Sigmoid colon (tissue), 7 donors: ENCODE measurements around the gene TBC1D16. TPM values are rescaled to one million over a fixed set of nuclear protein-coding genes. Genes with fewer than 3 reads are reported as not detected.

ENCODE experiments used
- DNase-seq: peaks from one replicate; pipeline ENCODE4 v3.0.0-alpha.2; 2019
- H3K27ac ChIP-seq, 4 donors: fragments of 200-600 bp; sonication (generic); one replicate each; pipeline ENCODE4 v1.5.1; 2016 to 2019; ENCODE audit warnings: mild to moderate bottlenecking in 1 of 4
- H3K27me3 ChIP-seq, 3 donors: fragments of 200-600 bp; sonication (generic); one replicate each; pipeline ENCODE4 v1.5.1; 2019; ENCODE audit warnings: mild to moderate bottlenecking in 1 of 3
- H3K36me3 ChIP-seq, 4 donors: fragments of 200-600 bp; sonication (generic); one replicate each; pipeline ENCODE4 v1.5.1; 2016 to 2019
- H3K4me1 ChIP-seq, 4 donors: fragments of 200-600 bp; sonication (generic); one replicate each; pipeline ENCODE4 v1.5.1; 2017 to 2019
- H3K4me3 ChIP-seq, 4 donors: fragments of 200-600 bp; sonication (generic); one replicate each; pipeline ENCODE4 v1.5.1; 2017 to 2019; ENCODE audit warnings: mild to moderate bottlenecking in 2 of 4, moderate library complexity in 1 of 4
- H3K9me3 ChIP-seq, 4 donors: fragments of 200-600 bp in 3 of 4; sonication (generic) in 3 of 4; one replicate each; pipeline versions ENCODE4 v1.5.1 to v1.6.1; 2013 to 2019
- EP300 ChIP-seq, 4 donors: sonication (generic); formaldehyde crosslinking; IDR thresholded peaks; one replicate each; pipeline ENCODE4 v1.6.1; 2017; ENCODE audit warnings: antibody characterized with exemption in 4 of 4
- POLR2A ChIP-seq, 2 donors: fragments of 450-650 bp; IDR thresholded peaks; one replicate each; pipeline ENCODE4 v1.6.1; 2016; ENCODE audit warnings: antibody characterized with exemption in 2 of 2, mild to moderate bottlenecking in 2 of 2, moderate library complexity in 2 of 2
- POLR2AphosphoS5 ChIP-seq, 4 donors: sonication (generic); formaldehyde crosslinking; IDR thresholded peaks; one replicate each; pipeline ENCODE4 v1.6.1; 2017; ENCODE audit warnings: antibody characterized with exemption in 4 of 4
- WGBS, 2 donors: extraction: QIAGEN DNeasy Blood & Tissue Kit; methylation state at CpG; one replicate each; pipeline ENCODE4 v1.1.7; 2013; 5-methylcytosine and 5-hydroxymethylcytosine counted together
- intact Hi-C: fragments of 100-400 bp; cut with DNase I; formaldehyde crosslinking; loops from one replicate; pipeline ENCODE4 v1.15.1; 2023
- polyA plus RNA-seq, 3 donors: library from polyadenylated mRNA; stranded (reverse); fragments of 200-250 nt; gene quantifications; one replicate each; pipeline ENCODE4 v1.2.3, GENCODE V29; 2013
- total RNA-seq, 4 donors: library from RNA; depleted of rRNA; stranded (reverse); fragments of >200 nt; gene quantifications; one replicate each; pipeline ENCODE4 v1.1.0, GENCODE V29; 2016
- TF ChIP-seq, protein P1 (sequence below), 4 experiments: fragments of 450-650 bp in 3 of 4; fragments of 200-600 bp in 1 of 4; IDR thresholded peaks; one replicate each; pipeline ENCODE4 v1.5.1; 2016 to 2019; ENCODE audit warnings: antibody characterized with exemption in 4 of 4, mild to moderate bottlenecking in 3 of 4, moderate library complexity in 2 of 4
- donor health status: healthy with polysubstance abuse.
- donor health status: Bipolar disorder and iron deficiency.
- donor health status: healthy.

Gene TBC1D16
- total and polyA plus RNA-seq, 7 donors = 3.6 to 21.9 (median 15.7) TPM

- no peaks in the 10 kb centered on the region for H3K4me1 ChIP-seq
- no peak overlapping the region for H3K27ac ChIP-seq
- no peaks in the 10 kb centered on the region for H3K9me3 ChIP-seq
- WGBS, 2 donors = 45 to 54% methylated on average over 4 of the region's 4 CpGs
- TF ChIP-seq EP300 (IDR thresholded peaks at IDR 0.05) (no peak), POLR2AphosphoS5 (IDR thresholded peaks at IDR 0.05) (no peak), POLR2A (IDR thresholded peaks at IDR 0.05) (no peak)
- TF ChIP-seq, protein P1, sequence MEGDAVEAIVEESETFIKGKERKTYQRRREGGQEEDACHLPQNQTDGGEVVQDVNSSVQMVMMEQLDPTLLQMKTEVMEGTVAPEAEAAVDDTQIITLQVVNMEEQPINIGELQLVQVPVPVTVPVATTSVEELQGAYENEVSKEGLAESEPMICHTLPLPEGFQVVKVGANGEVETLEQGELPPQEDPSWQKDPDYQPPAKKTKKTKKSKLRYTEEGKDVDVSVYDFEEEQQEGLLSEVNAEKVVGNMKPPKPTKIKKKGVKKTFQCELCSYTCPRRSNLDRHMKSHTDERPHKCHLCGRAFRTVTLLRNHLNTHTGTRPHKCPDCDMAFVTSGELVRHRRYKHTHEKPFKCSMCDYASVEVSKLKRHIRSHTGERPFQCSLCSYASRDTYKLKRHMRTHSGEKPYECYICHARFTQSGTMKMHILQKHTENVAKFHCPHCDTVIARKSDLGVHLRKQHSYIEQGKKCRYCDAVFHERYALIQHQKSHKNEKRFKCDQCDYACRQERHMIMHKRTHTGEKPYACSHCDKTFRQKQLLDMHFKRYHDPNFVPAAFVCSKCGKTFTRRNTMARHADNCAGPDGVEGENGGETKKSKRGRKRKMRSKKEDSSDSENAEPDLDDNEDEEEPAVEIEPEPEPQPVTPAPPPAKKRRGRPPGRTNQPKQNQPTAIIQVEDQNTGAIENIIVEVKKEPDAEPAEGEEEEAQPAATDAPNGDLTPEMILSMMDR (IDR thresholded peaks at IDR 0.05) = no peak
- H3K27me3 ChIP-seq = peaks cover 0 to 10% (median 0%) of the 10 kb centered on the region in 3 donors
- no peak for DNase-seq
- H3K36me3 ChIP-seq = no peaks in the 10 kb centered on the region
- no peak overlapping the region for H3K4me3 ChIP-seq
- intact Hi-C loops = no loop called here
These were observed 126.6 kb downstream of the TBC1D16 start for GRCh38 chr17:79909121-79909520.

DNA sequence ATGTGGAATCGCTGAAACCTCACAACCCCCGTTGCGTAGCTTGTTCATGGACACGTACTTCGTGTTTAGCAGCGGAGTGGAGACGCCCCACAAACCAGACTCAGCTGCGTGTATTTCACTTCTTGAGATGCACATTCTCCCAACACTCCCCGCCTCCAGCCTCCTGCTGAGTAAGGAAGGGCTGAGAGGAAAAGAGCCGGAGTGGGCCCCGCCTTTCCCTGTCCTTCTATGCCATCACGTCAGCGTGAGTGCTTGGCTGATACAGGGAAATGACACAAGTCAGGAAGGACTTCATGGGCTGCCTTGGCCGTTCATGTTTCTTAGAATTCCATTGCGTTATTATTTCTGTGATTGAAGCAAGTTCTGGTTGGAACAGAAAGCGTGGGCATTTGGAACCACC is 127.8 kb downstream of the TBC1D16 start:
- TF ChIP-seq, protein P1 (IDR thresholded peaks at IDR 0.05) = no peak
- TF ChIP-seq EP300 (IDR thresholded peaks at IDR 0.05) (no peak), POLR2A (IDR thresholded peaks at IDR 0.05) (no peak), POLR2AphosphoS5 (IDR thresholded peaks at IDR 0.05) (no peak)
- Histone ChIP-seq H3K4me1 (no peaks in the 10 kb centered on the region), H3K27ac (no peak overlapping the region), H3K27me3 (peaks cover 0 to 10% (median 0%) of the 10 kb centered on the region in 3 donors), H3K36me3 (no peaks in the 10 kb centered on the region), H3K9me3 (no peaks in the 10 kb centered on the region), H3K4me3 (no peak overlapping the region)
- intact Hi-C loops = no loop called here
- no peak for DNase-seq
- WGBS, 2 donors = 34 to 62% methylated on average over 16 of the region's 16 CpGs

- TF ChIP-seq POLR2AphosphoS5 (IDR thresholded peaks at IDR 0.05) = no peak
- TF ChIP-seq POLR2A (IDR thresholded peaks at IDR 0.05) = no peak
- TF ChIP-seq EP300 (IDR thresholded peaks at IDR 0.05) = no peak
- TF ChIP-seq, protein P1 (IDR thresholded peaks at IDR 0.05) = no peak
- H3K9me3 ChIP-seq = no peaks in the 10 kb centered on the region
- H3K4me3 ChIP-seq = no peak overlapping the region
- no peak for DNase-seq
- no peaks in the 10 kb centered on the region for H3K36me3 ChIP-seq
- 79 to 87% methylated on average over 11 of the region's 11 CpGs for WGBS, 2 donors
- intact Hi-C loops = no loop called here
- peaks cover 0 to 10% (median 0%) of the 10 kb centered on the region in 3 donors for H3K27me3 ChIP-seq
- H3K27ac ChIP-seq = no peak overlapping the region
- no peaks in the 10 kb centered on the region for H3K4me1 ChIP-seq
These were observed 128.4 kb downstream of the TBC1D16 start for GRCh38 chr17:79907217-79907715.

- intact Hi-C loops = no loop called here
- Histone ChIP-seq H3K4me1 (no peaks in the 10 kb centered on the region), H3K36me3 (no peaks in the 10 kb centered on the region), H3K27ac (no peak overlapping the region), H3K27me3 (peaks cover 0 to 10% (median 0%) of the 10 kb centered on the region in 3 donors), H3K9me3 (no peaks in the 10 kb centered on the region), H3K4me3 (no peak overlapping the region)
- DNase-seq = no peak
- 46 to 63% methylated on average over 8 of the region's 8 CpGs for WGBS, 2 donors
- TF ChIP-seq POLR2AphosphoS5 (IDR thresholded peaks at IDR 0.05) (no peak), POLR2A (IDR thresholded peaks at IDR 0.05) (no peak), EP300 (IDR thresholded peaks at IDR 0.05) (no peak)
- TF ChIP-seq, protein P1 (IDR thresholded peaks at IDR 0.05) = no peak
These were observed 129.8 kb downstream of the TBC1D16 start for GRCh38 chr17:79905832-79906231.

DNA sequence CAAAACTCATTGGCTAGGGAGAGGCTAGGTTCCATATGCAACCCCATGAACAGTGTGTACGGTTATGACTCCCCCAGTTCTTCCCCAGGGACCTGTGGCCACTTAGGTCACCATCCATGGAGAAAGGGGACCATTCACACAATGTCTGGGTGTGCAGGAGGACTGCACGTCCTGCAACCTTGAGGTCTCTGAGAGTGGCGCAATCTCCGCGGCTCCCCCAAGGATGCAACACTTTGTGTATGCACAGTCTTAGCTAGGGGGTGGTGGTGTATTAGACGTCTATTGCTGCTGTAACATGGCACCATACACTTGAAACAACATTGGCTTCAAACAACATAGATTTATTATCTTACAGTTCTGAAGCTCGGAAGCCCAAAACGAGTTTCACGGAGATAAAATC is 130.8 kb downstream of the TBC1D16 start:
- Histone ChIP-seq H3K4me3 (no peak overlapping the region), H3K27ac (no peak overlapping the region), H3K36me3 (no peaks in the 10 kb centered on the region), H3K9me3 (no peaks in the 10 kb centered on the region), H3K27me3 (peaks cover 0 to 10% (median 0%) of the 10 kb centered on the region in 3 donors), H3K4me1 (no peaks in the 10 kb centered on the region)
- TF ChIP-seq, protein P1 (IDR thresholded peaks at IDR 0.05) = no peak
- no peak for TF ChIP-seq POLR2A (IDR thresholded peaks at IDR 0.05)
- no peak for TF ChIP-seq POLR2AphosphoS5 (IDR thresholded peaks at IDR 0.05)
- TF ChIP-seq EP300 (IDR thresholded peaks at IDR 0.05) = no peak
- intact Hi-C loops = no loop called here
- DNase-seq = no peak
- 88% methylated on average over 9 of the region's 9 CpGs for WGBS, 2 donors
